Activated CD4-positive, CD25-positive, alpha-beta regulatory T cell treated with anti-CD3 and anti-CD28 coated beads, Interleukin-2, amount 50 U/mL, for 16 hours (primary cell): ENCODE measurements around the gene MTG2.

Experiments used
- DNase-seq: peaks from one replicate; pipeline ENCODE4 v3.0.0-alpha.2; 2020; ENCODE audit warnings: low read depth, low spot score

MTG2 gene

GRCh38 chr20:62246872-62247652 lies 64.2 kb downstream of the MTG2 start:
- DNase-seq, result no peak

- no peak for DNase-seq
These were observed 66.2 kb downstream of the MTG2 start for GRCh38 chr20:62248890-62249560.

- DNase-seq, result no peak
These were observed 69.6 kb downstream of the MTG2 start for GRCh38 chr20:62252342-62252966.
